NCI-H2227 treated with DMSO at 0.1 percent for 48 hours (cell line): ENCODE results near the gene YTHDC1.
"Not testable (repeated sequence)": the region's sequence is repeated elsewhere in the genome, so short reads cannot be mapped to it uniquely, and the experiment has no call there.

ENCODE experiments used
- DNase-seq: peaks from one replicate; lab custom pipeline; 2025; lab: John Stamatoyannopoulos, UW

YTHDC1 gene

GRCh38 chr4:68288393-68288740 lies 61.5 kb downstream of the YTHDC1 start:
- DNase-seq = no peak

- no peak for DNase-seq
Measured at GRCh38 chr4:68287704-68288392, 62.0 kb downstream of the YTHDC1 start.

GRCh38 chr4:68283714-68284113 lies 66.2 kb downstream of the YTHDC1 start:
- DNase-seq = no peak

- no peak for DNase-seq
Measured at GRCh38 chr4:68283095-68283494, 66.8 kb downstream of the YTHDC1 start.

- not testable (repeated sequence) for DNase-seq
Measured at GRCh38 chr4:68281796-68282740, 67.8 kb downstream of the YTHDC1 start.

- DNase-seq = no peak
Measured at GRCh38 chr4:68278029-68278428, 71.9 kb downstream of the YTHDC1 start.

GRCh38 chr4:68277627-68278026 lies 72.3 kb downstream of the YTHDC1 start:
- DNase-seq = no peak

GRCh38 chr4:68272860-68273259 lies 77.0 kb downstream of the YTHDC1 start:
- no peak for DNase-seq

GRCh38 chr4:68272380-68272779 lies 77.5 kb downstream of the YTHDC1 start:
- no peak for DNase-seq

GRCh38 chr4:68271851-68272357 lies 78.0 kb downstream of the YTHDC1 start:
- peak; percentile 11 for DNase-seq

GRCh38 chr4:68267433-68267944 lies 82.4 kb downstream of the YTHDC1 start:
- no peak for DNase-seq

- DNase-seq = no peak
Measured at GRCh38 chr4:68264875-68265565, 84.9 kb downstream of the YTHDC1 start.
